HG03066 (cell line): ENCODE results near the gene NEUROD2.

ENCODE experiments used
- ATAC-seq: cut with Tn5 transposase; IDR thresholded peaks from one replicate; pipeline ENCODE4 v1.9.1; 2021; ENCODE audit warnings: low read depth; ENCODE audit not compliant: unreplicated experiment

NEUROD2 gene

DNA sequence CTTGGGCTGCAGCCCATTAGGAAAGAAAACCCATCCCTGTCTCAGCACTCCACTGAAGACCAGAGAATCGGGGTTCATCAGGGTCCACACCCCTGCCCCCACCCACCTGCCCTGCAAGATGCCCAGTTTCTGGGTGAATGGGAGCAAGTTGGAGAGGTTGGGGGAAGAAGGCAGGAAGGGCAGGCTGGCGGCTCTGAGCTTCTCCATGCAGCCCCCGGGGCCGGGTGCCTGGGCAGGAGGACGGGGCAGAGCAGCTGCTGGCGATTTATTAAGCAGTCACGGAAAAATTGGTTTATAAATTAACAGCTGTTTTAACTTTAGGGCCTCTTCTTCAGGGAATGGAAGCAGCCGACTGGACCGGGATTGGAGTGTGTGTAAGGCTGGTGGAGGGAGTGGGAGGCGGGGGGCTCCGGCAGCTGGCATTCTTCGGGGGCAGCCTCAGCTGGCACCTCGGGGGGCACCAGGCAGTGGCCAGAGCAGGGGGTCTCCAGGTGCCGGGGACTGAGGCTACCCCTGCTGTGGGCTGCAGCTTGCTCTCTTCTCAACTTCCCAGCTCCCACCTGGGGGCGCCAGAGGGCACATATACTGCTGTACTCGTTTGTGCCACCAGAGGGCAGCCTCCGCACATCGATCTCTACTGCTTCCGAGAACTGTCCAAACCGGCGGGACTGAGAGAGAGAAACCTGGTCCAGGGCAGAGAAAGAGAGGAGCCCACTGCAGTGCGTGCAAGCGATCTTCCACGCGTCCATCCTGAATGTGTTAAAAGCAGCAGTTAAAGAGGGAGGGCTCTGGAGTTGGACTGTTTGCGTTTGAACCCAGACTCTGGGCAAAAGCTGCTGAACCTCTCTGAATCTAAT is 14.0 kb upstream of the NEUROD2 start:
- ATAC-seq = no peak

DNA sequence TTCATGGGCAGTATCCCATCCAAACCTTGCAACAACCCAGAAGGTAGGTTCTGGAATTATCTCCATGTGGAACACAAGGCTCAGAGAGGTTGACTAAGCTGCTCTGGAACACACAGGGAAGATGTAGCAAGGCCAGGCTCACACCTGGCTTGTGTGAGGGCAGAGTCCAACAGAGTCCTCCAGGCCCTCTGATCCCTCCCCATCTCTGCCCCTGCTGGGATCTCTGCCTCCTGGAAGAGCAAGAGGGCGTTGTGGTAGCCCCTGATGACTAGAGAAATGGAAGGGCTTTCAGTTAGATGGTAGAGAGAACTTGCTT is 12.0 kb upstream of the NEUROD2 start:
- no peak for ATAC-seq

DNA sequence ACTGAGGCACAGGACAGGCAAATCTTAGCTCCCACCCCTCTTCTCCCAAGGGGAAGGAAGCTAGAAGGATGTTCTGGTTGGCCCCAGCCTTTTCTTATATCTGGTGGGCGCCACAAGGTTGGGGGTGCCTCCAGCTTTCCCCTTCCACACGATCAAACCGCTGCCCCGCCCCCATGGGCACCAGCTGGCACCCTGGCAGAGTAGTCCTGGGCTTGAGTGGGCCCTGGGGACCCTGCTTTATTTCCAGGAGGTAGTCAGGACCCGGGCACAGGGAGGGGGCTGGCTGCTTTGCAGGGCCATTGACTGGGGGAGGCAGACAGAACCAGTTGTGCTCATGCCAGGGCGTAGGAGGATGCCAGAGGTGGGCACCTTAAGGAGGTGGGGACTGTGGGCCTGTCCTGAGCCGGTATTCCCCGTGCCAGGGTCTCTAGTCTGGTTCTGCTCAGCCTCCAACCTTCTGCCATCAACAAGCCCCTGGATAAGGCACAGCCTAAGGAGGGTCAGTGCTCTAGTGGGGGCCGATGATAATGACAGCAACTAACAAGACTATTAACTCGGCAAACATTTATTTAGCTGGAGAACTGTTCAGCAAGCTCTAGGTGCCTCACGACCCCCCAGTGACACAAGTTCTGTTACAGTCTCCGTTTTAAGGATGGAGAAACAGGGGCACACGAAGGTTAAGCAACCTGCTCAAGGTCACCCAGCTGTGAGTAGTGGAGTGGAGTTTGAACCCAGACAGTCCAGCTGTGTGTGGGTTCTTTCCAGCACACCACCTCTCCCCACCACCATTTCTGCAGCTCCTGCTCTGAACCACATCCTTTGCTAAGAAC is 11.5 kb upstream of the NEUROD2 start:
- ATAC-seq = no peak

DNA sequence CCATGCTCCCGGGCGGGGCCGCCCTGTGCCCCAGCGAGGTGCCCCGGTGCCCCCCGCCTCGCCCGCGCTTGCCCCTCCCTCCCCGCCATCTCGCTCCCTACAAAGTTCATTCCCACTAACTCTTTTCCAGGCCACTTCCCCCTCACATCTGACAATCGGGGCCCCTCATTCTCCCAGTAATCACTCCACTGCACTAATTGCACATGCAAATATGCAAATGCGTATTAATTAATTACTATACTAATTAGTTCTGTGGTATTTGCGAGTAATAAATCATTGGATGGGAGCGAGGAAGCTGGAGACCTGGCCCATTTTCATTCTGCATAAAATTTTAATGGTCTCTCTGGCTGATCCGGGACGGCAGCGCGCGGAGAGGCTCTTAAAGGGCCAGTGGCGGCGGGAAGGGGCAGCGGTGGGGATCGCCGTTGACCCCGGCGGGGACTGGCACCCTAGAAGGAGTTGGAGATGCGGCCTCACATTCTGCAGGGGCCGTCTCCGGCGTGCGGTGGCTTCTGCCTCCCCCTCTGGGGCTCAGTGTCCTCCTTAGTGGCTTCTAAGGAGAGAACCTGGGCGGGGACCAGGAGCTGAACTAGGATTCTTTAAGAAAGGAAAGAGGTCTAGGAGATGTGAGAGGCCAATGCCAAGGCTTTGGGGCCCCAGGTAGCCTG is 10.7 kb upstream of the NEUROD2 start:
- no peak for ATAC-seq

DNA sequence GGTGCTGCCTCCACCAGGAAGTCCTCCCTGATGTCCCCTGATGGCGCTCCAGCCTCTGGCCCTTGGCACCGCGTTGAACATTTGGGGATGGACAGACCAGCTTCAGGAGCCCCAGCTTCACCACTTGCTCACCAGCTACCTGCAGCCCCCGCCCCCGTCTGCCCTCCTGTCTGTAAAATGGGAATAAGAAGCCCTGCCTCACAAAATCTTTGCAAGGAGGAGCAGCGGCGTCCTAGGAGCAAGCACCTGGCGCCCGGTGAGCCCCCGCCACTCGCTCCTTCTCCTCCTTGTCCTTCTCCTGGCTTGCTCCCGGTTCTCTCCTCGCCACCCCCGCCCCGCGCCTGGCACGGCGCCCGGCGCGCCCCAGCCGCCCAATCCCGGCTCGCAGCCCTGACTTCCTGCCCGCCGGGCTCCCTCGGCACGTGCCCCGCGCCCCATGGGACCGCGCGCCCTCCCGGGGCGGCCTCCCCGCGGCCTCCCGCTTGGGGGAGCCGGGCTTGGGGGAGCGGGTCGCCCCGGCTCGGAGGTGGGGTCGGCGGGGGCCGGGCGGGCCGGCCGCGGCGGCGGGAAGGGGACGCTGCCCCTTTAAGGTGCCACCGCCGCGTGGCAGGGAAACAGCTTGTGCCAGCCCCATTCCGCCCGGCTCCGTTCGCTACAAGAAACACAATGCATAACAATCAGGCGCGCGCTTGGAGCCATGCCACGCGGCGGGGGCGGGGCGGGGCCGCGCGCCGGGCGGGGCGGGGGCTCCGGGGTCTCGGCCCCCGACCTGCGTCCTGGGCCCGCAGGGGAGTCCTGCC is 9.9 kb upstream of the NEUROD2 start:
- no peak for ATAC-seq

DNA sequence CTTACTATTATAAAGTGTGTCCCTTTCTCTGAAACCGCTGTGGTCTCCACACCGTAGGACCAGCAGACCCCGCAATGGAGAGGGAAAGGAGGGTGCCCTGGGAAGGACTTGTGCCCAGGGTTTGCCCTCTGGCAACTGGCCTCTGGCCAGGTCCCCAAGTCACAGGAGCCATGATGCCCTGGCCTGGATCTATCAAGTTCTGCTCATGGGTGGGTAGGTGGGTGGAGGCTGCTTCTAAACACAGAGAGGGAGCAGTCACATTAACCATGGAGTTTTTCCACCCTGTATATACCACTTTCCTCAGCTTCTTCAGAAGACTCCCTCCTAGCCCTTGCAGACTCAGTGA is 9.4 kb upstream of the NEUROD2 start:
- no peak for ATAC-seq

DNA sequence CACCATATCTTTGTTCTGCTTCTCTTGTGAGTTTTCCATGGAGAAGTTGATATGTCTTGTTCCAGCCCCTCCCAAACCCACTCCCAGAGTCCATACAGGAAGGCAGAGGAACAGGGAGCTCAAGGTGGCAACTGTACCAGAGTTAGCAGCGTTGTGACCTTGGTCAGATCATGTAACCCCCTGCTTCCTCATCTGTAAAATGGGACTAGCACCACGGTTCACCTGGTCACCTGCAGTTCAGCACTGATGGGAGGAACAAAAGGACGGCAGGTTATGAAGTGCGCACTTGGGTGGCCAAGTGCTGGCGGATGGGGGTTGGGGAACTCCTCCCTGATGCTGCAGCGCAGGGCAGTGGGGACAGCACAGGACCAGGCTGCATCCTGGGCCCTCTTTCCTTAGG is 7.7 kb upstream of the NEUROD2 start:
- no peak for ATAC-seq

DNA sequence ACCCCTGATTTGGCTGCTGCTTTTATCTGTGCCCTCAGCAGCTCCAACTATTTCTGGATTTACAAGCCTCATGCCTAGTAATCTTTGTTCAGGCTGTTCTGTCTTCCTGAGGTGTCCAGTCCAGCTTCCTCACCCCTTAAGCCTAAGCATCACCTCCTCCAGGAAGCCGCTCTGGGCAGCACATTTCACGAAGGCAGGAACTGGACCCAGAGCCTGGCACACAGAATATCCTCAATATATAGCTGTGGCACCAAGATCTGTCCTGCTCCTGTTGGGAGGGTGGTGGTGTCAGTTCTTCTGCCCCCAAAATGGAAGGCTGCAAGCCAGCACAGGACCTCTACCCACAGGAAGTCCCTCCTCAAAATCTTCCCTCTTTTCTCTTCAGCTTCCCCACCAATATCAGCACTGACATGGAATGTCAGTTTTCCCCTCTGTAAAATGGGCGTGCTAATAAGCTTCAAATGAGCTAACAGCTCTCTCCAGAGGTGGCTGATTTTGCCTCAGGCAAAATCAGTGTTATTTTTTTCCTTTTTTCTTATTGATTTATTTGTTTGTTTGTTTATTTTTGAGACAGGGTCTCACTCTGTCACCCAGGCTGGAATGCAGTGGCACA is 6.9 kb upstream of the NEUROD2 start:
- no peak for ATAC-seq

DNA sequence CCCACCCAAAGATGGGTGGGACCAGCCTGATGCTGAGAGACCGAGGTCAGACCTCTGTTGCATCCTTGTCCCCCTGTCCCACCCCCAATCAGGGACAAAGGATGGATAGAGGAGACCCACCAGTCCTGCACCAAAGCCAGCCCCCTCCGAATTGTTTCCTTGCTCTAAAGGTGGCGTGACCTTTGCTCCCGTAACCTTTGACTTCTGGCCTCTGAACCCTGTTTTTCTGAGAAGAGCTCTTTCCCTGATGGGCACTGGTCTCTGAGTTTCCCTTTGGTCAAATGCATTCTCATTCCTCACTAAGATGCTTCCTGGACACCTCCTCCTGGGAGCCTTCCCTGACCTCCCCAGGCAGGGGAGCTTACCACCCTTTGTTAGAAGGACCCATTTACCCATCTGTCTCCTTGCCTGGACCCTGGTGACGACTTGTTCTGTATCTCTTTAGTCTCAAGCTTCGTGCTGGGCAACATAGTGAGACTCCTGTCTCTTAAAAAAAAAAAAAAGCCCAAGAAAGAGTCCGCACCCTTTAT is 5.3 kb upstream of the NEUROD2 start:
- ATAC-seq = no peak

DNA sequence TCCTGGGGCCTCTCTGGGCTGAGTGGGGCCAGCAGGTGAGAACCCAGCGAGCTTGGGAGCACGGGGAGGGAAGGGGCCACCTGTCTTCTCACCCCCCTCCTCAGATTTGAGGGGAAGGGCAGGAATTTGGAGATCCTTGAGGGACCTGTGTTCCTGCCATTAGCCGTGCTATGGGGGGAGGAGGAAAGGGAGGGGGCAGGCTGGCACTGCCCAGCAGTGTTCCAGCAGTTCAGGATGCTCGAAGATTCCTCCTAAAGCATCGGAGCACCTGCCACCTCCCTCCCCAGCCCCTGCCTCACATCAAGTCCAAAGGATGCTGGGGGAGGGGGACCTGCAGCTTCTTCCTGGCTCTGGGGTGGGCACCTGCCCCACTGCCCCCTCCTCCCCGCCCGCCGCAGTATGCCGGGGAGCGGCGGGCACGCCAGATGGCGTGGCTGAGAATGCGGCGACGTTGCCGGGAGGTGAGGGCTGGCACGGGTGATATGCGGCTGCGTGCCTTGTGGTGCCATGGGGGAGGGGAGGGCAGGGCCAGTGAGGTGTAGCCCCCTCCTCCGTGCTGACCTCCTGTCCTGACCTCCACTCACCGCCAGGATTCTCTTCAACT is 4.7 kb upstream of the NEUROD2 start:
- ATAC-seq = no peak

DNA sequence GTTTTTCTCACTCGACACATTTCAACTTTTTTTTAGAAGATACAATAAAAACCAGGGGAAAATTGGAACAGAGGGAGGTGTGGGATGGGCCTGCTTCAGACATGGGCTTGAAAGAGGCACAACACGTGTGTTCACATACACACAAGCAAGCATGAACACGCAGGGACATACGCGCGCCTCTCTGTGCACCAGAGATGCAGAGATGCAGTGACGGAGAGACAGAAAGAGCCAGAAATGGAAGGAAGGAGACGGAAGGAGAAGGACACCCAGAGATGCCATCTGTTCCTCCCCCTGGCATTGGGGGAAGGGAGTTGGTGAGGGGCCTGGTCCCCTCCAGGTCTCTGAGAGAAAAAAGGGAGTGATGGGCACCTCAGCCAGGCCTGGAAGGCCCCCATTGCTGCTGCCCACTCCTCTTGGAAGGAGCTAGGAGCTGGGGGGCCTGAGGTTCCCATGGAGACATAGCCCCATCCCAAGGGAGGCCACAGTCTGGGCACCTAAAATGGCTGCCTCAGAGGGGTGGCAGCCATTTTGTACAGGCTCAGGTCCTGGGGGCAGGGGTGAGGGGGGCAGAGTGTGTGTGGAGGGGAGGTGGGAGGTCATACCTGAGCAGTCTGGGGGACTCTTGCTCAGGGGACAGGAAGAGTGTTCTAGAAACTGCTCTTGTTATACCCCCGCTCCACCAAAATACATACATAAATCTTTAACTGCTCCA is 3.8 kb upstream of the NEUROD2 start:
- ATAC-seq = no peak

DNA sequence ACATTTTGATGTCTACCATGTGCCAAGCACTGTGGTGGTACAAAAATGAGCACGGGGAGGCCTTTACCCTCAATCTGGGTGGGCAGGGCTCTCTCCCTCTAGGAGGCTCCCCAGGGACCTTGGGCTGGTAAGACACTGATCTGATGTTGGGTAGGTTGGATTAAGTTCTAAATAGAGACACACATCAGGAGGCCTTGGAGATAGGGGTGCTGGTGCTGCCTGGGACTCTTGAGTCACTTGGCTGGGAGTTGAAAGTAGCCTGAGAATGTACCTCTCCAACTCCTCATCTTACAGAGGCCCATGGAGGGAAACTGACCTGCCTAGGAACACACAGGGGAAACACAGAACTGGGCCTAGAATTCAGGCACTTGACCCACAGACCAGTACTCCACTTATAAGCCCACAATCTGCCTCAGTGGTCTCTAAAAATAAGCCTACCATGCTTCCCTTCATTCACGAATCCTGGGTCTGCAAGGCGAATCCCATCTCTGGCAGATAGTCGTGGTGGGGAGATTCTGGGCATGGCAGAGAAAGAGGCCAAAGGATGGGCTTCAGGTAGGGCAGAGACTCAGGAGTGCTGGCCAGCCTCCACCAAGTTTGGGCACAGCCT is 1.8 kb upstream of the NEUROD2 start:
- ATAC-seq = no peak

DNA sequence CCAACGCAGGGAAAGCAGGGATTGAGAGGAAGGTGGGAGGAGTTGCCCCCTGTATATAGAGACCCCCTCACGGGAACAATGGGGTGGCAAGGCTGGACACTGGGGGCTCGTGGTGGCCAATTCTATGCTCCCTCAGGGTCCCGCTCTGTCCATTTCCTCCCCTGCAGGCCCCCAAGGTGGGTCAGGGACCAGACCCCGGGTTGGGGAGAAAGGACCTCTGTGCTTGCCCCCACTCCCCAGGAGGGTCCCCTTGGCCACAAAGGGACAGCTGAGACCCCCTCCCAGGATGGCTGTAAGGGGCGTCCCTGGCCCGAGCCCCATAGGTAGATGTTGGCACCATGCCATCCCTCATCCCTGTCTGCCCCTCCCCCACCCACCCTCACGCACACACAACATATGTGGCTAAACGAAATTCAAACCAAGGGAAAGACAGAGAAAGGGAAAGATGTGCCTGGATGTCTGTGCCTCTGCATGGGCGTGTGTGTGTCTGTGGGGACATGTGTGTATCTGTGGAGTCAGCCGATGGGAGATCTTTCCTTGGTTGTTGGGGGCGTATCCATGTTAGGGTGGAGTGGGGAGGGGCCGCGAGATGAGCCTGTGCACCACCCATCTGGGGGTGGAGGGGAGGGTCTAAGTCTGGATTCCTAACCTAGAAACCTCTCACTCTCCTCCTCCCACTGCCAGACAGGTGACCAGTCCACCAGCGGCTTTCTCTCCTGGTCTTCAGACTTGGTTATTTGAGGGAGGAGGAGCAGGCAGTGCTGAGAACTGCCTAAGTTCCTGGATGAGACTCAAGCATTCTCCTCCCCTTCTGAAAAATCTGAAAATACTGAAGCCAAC is 642 bp upstream of the NEUROD2 start:
- no peak for ATAC-seq

DNA sequence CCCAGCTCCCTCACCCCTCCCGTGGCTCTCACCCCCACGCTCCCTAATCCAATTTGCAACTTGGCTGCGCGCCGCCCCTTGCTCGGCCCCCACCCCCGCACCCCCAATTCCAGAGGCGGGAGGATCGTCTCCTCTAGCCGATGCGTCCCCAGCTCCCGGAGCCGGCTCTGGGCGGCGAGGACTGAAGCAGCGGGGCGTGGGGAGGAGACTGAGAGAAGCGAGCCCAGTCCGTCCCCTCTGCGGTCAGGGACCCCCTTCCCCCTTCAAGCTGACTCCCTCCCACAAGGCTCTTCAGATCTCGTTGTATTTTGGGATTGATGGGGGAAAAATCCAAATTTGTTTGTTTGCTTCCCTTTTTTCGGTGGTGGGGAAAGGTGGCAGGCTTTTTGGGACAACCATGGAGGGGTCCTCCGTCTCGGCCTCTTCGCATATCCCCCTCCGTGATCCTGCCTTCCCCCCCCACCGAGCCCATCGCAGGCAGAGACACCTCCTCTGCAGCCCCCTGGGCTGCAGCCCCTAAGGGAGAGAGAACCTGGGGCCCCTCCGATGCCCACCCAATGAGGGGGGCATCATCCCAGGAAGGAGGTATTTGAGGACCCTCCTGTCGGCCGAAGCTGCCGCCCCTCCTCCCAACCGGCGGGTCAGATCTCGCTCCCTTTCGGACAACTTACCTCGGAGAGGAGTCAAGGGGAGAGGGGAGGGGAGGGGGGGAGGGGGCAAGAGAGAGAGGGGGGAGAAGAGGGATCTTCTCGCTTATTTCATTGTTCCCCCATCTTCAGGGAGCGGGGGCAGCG is 466 bp downstream of the NEUROD2 start:
- ATAC-seq = no peak

DNA sequence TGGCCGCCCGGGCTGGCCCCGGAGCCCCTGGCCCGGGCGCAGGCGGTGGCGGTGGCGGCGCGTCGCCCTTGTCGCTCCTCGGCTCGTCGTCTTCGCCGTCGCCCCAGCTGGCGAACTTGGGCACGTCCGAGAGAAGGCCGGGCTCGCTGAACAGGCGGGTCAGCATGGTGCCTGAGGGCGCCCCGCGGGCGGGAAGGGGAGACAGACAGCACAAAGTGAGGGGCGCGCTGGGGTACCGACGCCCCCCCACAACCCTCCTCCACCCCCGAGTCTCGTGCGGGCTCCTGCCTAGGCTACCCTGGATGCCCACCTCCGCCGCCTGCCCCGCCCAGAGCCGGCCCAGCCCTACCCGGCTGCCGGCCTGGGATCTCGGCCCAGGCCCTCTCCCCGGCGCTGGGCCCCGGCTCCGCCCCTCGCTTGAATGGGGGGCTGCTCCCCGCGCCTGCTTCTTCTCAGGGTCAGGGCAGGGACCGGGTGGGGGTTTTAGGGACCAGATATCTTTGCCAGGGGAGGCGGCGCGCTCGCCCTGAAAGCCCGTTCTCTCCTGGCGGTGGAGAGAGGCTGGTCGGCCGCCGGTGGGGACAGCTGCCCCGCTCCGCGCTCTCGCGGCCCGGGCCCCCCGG is 1.2 kb downstream of the NEUROD2 start:
- no peak for ATAC-seq
